GM12878 (cell line): ENCODE measurements around the gene NRG3. TPM values are rescaled to one million over a fixed set of nuclear protein-coding genes. Genes with fewer than 3 reads are reported as not detected.

Experiments used
- BCL11A ChIP-seq: IDR thresholded peaks from 2 replicates; pipeline ENCODE4 v1.6.1; 2011; ENCODE audit warnings: low read depth, low read length
- BRCA1 ChIP-seq: IDR thresholded peaks from 2 replicates; pipeline ENCODE4 v1.6.1; 2011; ENCODE audit warnings: low read depth, low read length, improper control_type of control experiment
- E4F1 ChIP-seq: fragments of 450-650 bp; IDR thresholded peaks from 2 replicates; pipeline ENCODE4 v1.6.1; 2018; ENCODE audit warnings: borderline replicate concordance, mild to moderate bottlenecking; ENCODE audit not compliant: partially characterized antibody
- POLR2AphosphoS5 ChIP-seq: IDR thresholded peaks from 2 replicates; pipeline ENCODE4 v1.6.1; 2011; ENCODE audit warnings: mild to moderate bottlenecking, low read length, inconsistent platforms
- POU2F2 ChIP-seq: IDR thresholded peaks from 3 replicates; pipeline ENCODE4 v1.6.1; 2011; ENCODE audit warnings: low read depth, mild to moderate bottlenecking, low read length, borderline replicate concordance
- RAD21 ChIP-seq: IDR thresholded peaks from 2 replicates; pipeline ENCODE4 v1.6.1; 2011; ENCODE audit warnings: mild to moderate bottlenecking, low read depth, low read length, moderate library complexity; ENCODE audit not compliant: insufficient read depth
- RB1 ChIP-seq: fragments of 450-650 bp; formaldehyde crosslinking; IDR thresholded peaks from 2 replicates; pipeline ENCODE4 v1.6.1; 2017; ENCODE audit warnings: mild to moderate bottlenecking, borderline replicate concordance
- TCF12 ChIP-seq: IDR thresholded peaks from 2 replicates; pipeline ENCODE4 v1.6.1; 2011; ENCODE audit warnings: low read depth, mild to moderate bottlenecking, low read length
- WRNIP1 ChIP-seq: IDR thresholded peaks from 2 replicates; pipeline ENCODE4 v1.6.1; 2011; ENCODE audit warnings: low read depth, low read length, improper control_type of control experiment, borderline replicate concordance
- polyA plus RNA-seq, 11 experiments: library from polyadenylated mRNA; depleted of rRNA in 4 of 11; unstranded in 6 of 11; stranded (reverse) in 5 of 11; fragments of >200 nt; fragmentation: Nextera tagmentation in 4 of 11; fragmentation: Illumina TruSeq in 1 of 11; extraction: Ambion mirVana in 4 of 11; extraction: Trizol in 1 of 11; gene quantifications; 1 replicate in 1 of 11; 2 replicates in 10 of 11; pipeline versions ENCODE4 v1.2.1 to v1.2.3, GENCODE V29; 2011 to 2016; ENCODE audit warnings: inconsistent platforms in 2 of 11, missing spikeins in 2 of 11, low read depth in 1 of 11
- total RNA-seq, 4 experiments: library from RNA; depleted of rRNA in 3 of 4; stranded (reverse); fragments of >200 nt in 3 of 4; fragmentation: Illumina TruSeq in 1 of 4; extraction: Trizol in 1 of 4; gene quantifications; 2 replicates each; pipeline versions ENCODE4 v1.2.1 to v1.2.3, GENCODE V29; 2013 to 2021
- TF ChIP-seq, protein P1 (sequence below): fragments of 450-650 bp; formaldehyde crosslinking; IDR thresholded peaks from 2 replicates; pipeline ENCODE4 v1.5.0; 2022; ENCODE audit warnings: mild to moderate bottlenecking, missing genetic modification characterization

Gene NRG3
- total and polyA plus RNA-seq, 10 of the 15 experiments (the other 5 are each of a cell fraction or from before 2014, with no cell fraction given): 0.03 to 0.41 (median 0.17) TPM; not detected in 3

DNA sequence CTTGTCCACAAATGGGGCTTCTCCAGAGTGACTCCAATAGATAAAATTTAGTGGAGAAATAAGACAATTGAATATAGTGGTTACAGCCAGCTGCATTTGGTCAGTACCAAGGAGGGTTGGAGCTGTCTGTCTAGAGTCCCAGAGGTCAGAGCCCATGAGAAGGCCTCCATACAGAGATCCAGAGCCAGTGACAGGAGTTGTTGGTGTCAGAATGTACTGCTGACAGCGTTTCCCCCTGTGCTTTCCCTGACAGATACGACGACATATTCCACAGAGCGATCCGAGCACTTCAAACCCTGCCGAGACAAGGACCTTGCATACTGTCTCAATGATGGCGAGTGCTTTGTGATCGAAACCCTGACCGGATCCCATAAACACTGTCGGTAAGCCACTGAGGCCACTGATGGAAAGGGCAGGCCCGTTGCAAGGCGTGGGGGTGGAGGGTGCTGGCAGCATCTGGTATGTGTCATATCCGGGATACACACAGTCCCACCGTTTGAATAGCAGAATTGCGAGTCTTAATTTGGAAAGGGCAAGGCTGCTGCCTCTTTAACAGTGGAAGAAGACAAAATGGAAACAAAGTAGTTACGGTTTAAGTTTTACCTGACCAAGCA lies 483.6 kb downstream of the NRG3 start (continued):
- TF ChIP-seq, protein P1, sequence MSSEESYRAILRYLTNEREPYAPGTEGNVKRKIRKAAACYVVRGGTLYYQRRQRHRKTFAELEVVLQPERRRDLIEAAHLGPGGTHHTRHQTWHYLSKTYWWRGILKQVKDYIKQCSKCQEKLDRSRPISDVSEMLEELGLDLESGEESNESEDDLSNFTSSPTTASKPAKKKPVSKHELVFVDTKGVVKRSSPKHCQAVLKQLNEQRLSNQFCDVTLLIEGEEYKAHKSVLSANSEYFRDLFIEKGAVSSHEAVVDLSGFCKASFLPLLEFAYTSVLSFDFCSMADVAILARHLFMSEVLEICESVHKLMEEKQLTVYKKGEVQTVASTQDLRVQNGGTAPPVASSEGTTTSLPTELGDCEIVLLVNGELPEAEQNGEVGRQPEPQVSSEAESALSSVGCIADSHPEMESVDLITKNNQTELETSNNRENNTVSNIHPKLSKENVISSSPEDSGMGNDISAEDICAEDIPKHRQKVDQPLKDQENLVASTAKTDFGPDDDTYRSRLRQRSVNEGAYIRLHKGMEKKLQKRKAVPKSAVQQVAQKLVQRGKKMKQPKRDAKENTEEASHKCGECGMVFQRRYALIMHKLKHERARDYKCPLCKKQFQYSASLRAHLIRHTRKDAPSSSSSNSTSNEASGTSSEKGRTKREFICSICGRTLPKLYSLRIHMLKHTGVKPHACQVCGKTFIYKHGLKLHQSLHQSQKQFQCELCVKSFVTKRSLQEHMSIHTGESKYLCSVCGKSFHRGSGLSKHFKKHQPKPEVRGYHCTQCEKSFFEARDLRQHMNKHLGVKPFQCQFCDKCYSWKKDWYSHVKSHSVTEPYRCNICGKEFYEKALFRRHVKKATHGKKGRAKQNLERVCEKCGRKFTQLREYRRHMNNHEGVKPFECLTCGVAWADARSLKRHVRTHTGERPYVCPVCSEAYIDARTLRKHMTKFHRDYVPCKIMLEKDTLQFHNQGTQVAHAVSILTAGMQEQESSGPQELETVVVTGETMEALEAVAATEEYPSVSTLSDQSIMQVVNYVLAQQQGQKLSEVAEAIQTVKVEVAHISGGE (CRISPR knock-in tag): no peak
- TF ChIP-seq RAD21 (no peak), RB1 (no peak), E4F1 (no peak), POU2F2 (no peak), TCF12 (no peak), POLR2AphosphoS5 (no peak), BRCA1 (no peak), BCL11A (no peak), WRNIP1 (no peak)
